Liver (tissue), 9 donors: ENCODE results near the gene OR56B4. TPM values are rescaled to one million over a fixed set of nuclear protein-coding genes. Genes with fewer than 3 reads are reported as not detected.

Experiments
- DNase-seq: peaks from one replicate; pipeline ENCODE4 v3.0.0-alpha.2; 2017; ENCODE audit warnings: low spot score
- H3K27ac ChIP-seq, 2 donors: one replicate each; pipeline ENCODE4 v1.7.0; 2013; ENCODE audit warnings: inconsistent platforms in 2 of 2, low read length in 2 of 2, control low read depth in 1 of 2, low read depth in 1 of 2, mild to moderate bottlenecking in 1 of 2
- H3K27me3 ChIP-seq, 4 donors: one replicate each; pipeline versions ENCODE4 v1.6.1 to v1.7.0; 2013; ENCODE audit warnings: low read length in 3 of 4, inconsistent platforms in 1 of 4, mild to moderate bottlenecking in 1 of 4, moderate library complexity in 1 of 4; ENCODE audit not compliant: control insufficient read depth in 4 of 4, insufficient read depth in 4 of 4
- H3K36me3 ChIP-seq, 4 donors: one replicate each; pipeline versions ENCODE4 v1.6.1 to v1.7.0; 2013; ENCODE audit warnings: low read length in 3 of 4, mild to moderate bottlenecking in 3 of 4, low read depth in 1 of 4, moderate library complexity in 1 of 4; ENCODE audit not compliant: control insufficient read depth in 4 of 4, insufficient read depth in 3 of 4
- H3K4me1 ChIP-seq, 4 donors: one replicate each; pipeline versions ENCODE4 v1.6.1 to v1.7.0; 2013; ENCODE audit warnings: low read length in 3 of 4, mild to moderate bottlenecking in 3 of 4, moderate library complexity in 1 of 4; ENCODE audit not compliant: control insufficient read depth in 4 of 4, insufficient read depth in 4 of 4
- H3K4me3 ChIP-seq, 3 donors: one replicate each; pipeline versions ENCODE4 v1.6.1 to v1.7.0; 2013; ENCODE audit warnings: low read length in 3 of 3, control low read depth in 1 of 3, low read depth in 1 of 3, mild to moderate bottlenecking in 1 of 3
- H3K9ac ChIP-seq, 2 donors: one replicate each; pipeline ENCODE4 v1.7.0; 2013; ENCODE audit warnings: low read length in 2 of 2, mild to moderate bottlenecking in 2 of 2, moderate library complexity in 2 of 2, control low read depth in 1 of 2, low read depth in 1 of 2
- H3K9me3 ChIP-seq, 4 donors: one replicate each; pipeline versions ENCODE4 v1.6.1 to v1.7.0; 2013; ENCODE audit warnings: low read length in 3 of 4; ENCODE audit not compliant: control insufficient read depth in 4 of 4
- EGR1 ChIP-seq, 2 donors: IDR thresholded peaks; 2 replicates each; pipeline ENCODE4 v1.6.1; 2016 to 2018; ENCODE audit warnings: antibody characterized with exemption in 2 of 2, low read depth in 2 of 2
- FOXA1 ChIP-seq: IDR thresholded peaks from 2 replicates; pipeline ENCODE4 v1.6.1; 2016; ENCODE audit warnings: antibody characterized with exemption
- FOXA2 ChIP-seq: IDR thresholded peaks from 2 replicates; pipeline ENCODE4 v1.6.1; 2016; ENCODE audit warnings: antibody characterized with exemption
- GABPA ChIP-seq, 2 donors: IDR thresholded peaks in 1 of 2; conservative IDR thresholded peaks in 1 of 2; 2 replicates each; pipeline ENCODE4 v1.6.1; 2016; ENCODE audit warnings: antibody characterized with exemption in 2 of 2, mild to moderate bottlenecking in 1 of 2, moderate library complexity in 1 of 2
- HNF4A ChIP-seq, 2 donors: conservative IDR thresholded peaks; 2 replicates each; pipeline ENCODE4 v1.6.1; 2016; ENCODE audit warnings: antibody characterized with exemption in 2 of 2, mild to moderate bottlenecking in 2 of 2
- HNF4G ChIP-seq: IDR thresholded peaks from 2 replicates; pipeline ENCODE4 v1.6.1; 2016; ENCODE audit warnings: antibody characterized with exemption
- JUND ChIP-seq, 2 donors: IDR thresholded peaks; 2 replicates each; pipeline ENCODE4 v1.6.1; 2016; ENCODE audit warnings: antibody characterized with exemption in 2 of 2
- NR2F2 ChIP-seq: IDR thresholded peaks from 2 replicates; pipeline ENCODE4 v1.6.1; 2016; ENCODE audit warnings: antibody characterized with exemption
- RXRA ChIP-seq, 2 donors: IDR thresholded peaks; 2 replicates each; pipeline ENCODE4 v1.6.1; 2017 to 2018; ENCODE audit warnings: antibody characterized with exemption in 2 of 2, mild to moderate bottlenecking in 1 of 2
- SP1 ChIP-seq: IDR thresholded peaks from 2 replicates; pipeline ENCODE4 v1.6.1; 2018; ENCODE audit warnings: antibody characterized with exemption, mild to moderate bottlenecking
- TAF1 ChIP-seq: conservative IDR thresholded peaks from 2 replicates; pipeline ENCODE4 v1.6.1; 2016; ENCODE audit warnings: antibody characterized with exemption, mild to moderate bottlenecking
- YY1 ChIP-seq: IDR thresholded peaks from 2 replicates; pipeline ENCODE4 v1.6.1; 2016; ENCODE audit warnings: antibody characterized with exemption, mild to moderate bottlenecking
- whole genome bisulfite sequencing: extraction: QIAGEN DNeasy Blood & Tissue Kit; methylation state at CpG from one replicate; pipeline ENCODE4 v1.1.7; 2013; 5-methylcytosine and 5-hydroxymethylcytosine counted together
- polyA plus RNA-seq, 2 donors: library from polyadenylated mRNA; stranded (reverse) in 1 of 2; unstranded in 1 of 2; fragments of 200-250 nt in 1 of 2; fragments of >200 nt in 1 of 2; fragmentation: Nextera tagmentation in 1 of 2; extraction: Ambion mirVana in 1 of 2; gene quantifications; one replicate each; pipeline versions ENCODE4 v1.2.1 to v1.2.3, GENCODE V29; 2013 to 2015
- total RNA-seq, 2 donors: library from RNA; depleted of rRNA; stranded (reverse); fragments of >200 nt; gene quantifications; one replicate each; pipeline ENCODE4 v1.2.3, GENCODE V29; 2014
- TF ChIP-seq, protein P1 (sequence below): IDR thresholded peaks from 2 replicates; pipeline ENCODE4 v1.6.1; 2016; ENCODE audit warnings: antibody characterized with exemption, mild to moderate bottlenecking
- TF ChIP-seq, protein P2 (sequence below): IDR thresholded peaks from 2 replicates; pipeline ENCODE4 v1.6.1; 2016; ENCODE audit warnings: antibody characterized with exemption
- TF ChIP-seq, protein P3 (sequence below): IDR thresholded peaks from 2 replicates; pipeline ENCODE4 v1.6.1; 2016; ENCODE audit warnings: antibody characterized with exemption
- TF ChIP-seq, protein P4 (sequence below): fragments of 150-350 bp; IDR thresholded peaks from 2 replicates; pipeline ENCODE4 v1.5.1; 2017; ENCODE audit warnings: improper control_type of control experiment, low read depth, low read length; ENCODE audit not compliant: missing input control
- TF ChIP-seq, protein P5 (sequence below): IDR thresholded peaks from 2 replicates; pipeline ENCODE4 v1.6.1; 2016; ENCODE audit warnings: antibody characterized with exemption
- donor health status: healthy.
- donor health status: healthy.
- donor health status: healthy.
- donor health status: healthy.
- donor health status: healthy.

The OR56B4 gene
- total and polyA plus RNA-seq, 4 donors = not detected

DNA sequence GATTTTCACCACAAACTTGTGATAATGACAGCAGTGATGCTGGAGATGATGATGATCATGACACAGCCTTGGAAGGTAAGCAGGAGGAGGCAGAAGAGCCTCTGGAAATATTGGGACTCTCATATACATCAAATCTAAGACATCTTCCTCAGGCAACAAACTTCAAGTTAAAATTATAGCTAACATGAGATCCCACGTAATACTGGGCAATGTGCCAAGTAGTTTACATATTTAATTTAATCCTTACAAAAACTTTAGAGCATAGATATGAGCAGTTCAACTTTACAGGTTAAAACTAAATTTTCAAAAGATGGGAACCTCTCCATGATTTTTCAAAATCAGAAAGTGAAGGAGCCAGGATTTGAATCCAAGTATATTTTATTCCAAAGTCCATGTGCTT lies 43.6 kb downstream of the OR56B4 start:
- no peaks in the 10 kb centered on the region for H3K36me3 ChIP-seq
- no peaks in the 10 kb centered on the region for H3K9me3 ChIP-seq
- no peak for TF ChIP-seq GABPA (IDR thresholded peaks at IDR 0.05 in 1 of 2, conservative IDR thresholded peaks at IDR 0.05 in 1 of 2)
- no peak for TF ChIP-seq HNF4A (conservative IDR thresholded peaks at IDR 0.05)
- TF ChIP-seq, protein P1, sequence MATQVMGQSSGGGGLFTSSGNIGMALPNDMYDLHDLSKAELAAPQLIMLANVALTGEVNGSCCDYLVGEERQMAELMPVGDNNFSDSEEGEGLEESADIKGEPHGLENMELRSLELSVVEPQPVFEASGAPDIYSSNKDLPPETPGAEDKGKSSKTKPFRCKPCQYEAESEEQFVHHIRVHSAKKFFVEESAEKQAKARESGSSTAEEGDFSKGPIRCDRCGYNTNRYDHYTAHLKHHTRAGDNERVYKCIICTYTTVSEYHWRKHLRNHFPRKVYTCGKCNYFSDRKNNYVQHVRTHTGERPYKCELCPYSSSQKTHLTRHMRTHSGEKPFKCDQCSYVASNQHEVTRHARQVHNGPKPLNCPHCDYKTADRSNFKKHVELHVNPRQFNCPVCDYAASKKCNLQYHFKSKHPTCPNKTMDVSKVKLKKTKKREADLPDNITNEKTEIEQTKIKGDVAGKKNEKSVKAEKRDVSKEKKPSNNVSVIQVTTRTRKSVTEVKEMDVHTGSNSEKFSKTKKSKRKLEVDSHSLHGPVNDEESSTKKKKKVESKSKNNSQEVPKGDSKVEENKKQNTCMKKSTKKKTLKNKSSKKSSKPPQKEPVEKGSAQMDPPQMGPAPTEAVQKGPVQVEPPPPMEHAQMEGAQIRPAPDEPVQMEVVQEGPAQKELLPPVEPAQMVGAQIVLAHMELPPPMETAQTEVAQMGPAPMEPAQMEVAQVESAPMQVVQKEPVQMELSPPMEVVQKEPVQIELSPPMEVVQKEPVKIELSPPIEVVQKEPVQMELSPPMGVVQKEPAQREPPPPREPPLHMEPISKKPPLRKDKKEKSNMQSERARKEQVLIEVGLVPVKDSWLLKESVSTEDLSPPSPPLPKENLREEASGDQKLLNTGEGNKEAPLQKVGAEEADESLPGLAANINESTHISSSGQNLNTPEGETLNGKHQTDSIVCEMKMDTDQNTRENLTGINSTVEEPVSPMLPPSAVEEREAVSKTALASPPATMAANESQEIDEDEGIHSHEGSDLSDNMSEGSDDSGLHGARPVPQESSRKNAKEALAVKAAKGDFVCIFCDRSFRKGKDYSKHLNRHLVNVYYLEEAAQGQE = no peak
- no peak for TF ChIP-seq RXRA (IDR thresholded peaks at IDR 0.05)
- TF ChIP-seq SP1 = no peak
- no peak for TF ChIP-seq JUND (IDR thresholded peaks at IDR 0.05)
- TF ChIP-seq, protein P2, sequence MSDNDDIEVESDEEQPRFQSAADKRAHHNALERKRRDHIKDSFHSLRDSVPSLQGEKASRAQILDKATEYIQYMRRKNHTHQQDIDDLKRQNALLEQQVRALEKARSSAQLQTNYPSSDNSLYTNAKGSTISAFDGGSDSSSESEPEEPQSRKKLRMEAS = no peak
- no peak for TF ChIP-seq NR2F2
- TF ChIP-seq FOXA2 = no peak
- no peak for TF ChIP-seq YY1
- TF ChIP-seq, protein P3, sequence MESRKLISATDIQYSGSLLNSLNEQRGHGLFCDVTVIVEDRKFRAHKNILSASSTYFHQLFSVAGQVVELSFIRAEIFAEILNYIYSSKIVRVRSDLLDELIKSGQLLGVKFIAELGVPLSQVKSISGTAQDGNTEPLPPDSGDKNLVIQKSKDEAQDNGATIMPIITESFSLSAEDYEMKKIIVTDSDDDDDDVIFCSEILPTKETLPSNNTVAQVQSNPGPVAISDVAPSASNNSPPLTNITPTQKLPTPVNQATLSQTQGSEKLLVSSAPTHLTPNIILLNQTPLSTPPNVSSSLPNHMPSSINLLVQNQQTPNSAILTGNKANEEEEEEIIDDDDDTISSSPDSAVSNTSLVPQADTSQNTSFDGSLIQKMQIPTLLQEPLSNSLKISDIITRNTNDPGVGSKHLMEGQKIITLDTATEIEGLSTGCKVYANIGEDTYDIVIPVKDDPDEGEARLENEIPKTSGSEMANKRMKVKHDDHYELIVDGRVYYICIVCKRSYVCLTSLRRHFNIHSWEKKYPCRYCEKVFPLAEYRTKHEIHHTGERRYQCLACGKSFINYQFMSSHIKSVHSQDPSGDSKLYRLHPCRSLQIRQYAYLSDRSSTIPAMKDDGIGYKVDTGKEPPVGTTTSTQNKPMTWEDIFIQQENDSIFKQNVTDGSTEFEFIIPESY = no peak
- TF ChIP-seq EGR1 (IDR thresholded peaks at IDR 0.05; ENCODE audit: low read depth in 2 of 2) = no peak
- TF ChIP-seq HNF4G = no peak
- TF ChIP-seq FOXA1 = no peak
- TF ChIP-seq TAF1 = no peak
- TF ChIP-seq, protein P4, sequence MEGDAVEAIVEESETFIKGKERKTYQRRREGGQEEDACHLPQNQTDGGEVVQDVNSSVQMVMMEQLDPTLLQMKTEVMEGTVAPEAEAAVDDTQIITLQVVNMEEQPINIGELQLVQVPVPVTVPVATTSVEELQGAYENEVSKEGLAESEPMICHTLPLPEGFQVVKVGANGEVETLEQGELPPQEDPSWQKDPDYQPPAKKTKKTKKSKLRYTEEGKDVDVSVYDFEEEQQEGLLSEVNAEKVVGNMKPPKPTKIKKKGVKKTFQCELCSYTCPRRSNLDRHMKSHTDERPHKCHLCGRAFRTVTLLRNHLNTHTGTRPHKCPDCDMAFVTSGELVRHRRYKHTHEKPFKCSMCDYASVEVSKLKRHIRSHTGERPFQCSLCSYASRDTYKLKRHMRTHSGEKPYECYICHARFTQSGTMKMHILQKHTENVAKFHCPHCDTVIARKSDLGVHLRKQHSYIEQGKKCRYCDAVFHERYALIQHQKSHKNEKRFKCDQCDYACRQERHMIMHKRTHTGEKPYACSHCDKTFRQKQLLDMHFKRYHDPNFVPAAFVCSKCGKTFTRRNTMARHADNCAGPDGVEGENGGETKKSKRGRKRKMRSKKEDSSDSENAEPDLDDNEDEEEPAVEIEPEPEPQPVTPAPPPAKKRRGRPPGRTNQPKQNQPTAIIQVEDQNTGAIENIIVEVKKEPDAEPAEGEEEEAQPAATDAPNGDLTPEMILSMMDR = no peak
- TF ChIP-seq, protein P5, sequence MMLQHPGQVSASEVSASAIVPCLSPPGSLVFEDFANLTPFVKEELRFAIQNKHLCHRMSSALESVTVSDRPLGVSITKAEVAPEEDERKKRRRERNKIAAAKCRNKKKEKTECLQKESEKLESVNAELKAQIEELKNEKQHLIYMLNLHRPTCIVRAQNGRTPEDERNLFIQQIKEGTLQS = no peak
- H3K4me1 ChIP-seq = no peaks in the 10 kb centered on the region
- H3K27ac ChIP-seq = no peak overlapping the region
- H3K27me3 ChIP-seq = no peaks in the 10 kb centered on the region
- no peak overlapping the region for H3K9ac ChIP-seq
- H3K4me3 ChIP-seq = no peak overlapping the region
- no peak for DNase-seq
- WGBS = 60% methylated on average over 1 of the region's 1 CpG

DNA sequence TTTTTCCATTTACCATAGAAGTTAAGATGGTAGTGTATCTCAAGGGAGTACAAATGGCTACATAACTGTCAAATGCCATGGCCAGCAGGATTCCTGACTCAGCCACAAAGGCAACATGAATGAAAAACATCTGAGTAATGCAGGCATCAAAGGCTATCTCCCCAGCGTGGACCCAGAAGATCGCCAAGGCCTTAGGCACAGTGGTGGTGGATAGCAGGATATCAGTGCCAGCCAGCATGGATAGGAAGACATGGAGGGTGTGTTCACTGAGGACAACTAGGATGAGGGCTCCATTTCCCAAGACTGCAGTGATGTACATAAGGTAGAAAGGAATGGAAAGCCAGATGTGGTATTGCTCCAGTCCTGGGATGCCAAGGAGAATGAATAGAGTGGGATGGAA lies 44.6 kb downstream of the OR56B4 start:
- Histone ChIP-seq H3K27me3 (no peaks in the 10 kb centered on the region), H3K27ac (no peak overlapping the region), H3K36me3 (no peaks in the 10 kb centered on the region), H3K9ac (no peak overlapping the region), H3K4me3 (no peak overlapping the region), H3K4me1 (no peaks in the 10 kb centered on the region), H3K9me3 (peaks cover 0 to 5% (median 1%) of the 10 kb centered on the region in 4 donors)
- no peak for DNase-seq
- WGBS = 91% methylated on average over 2 of the region's 2 CpGs
- no peak for TF ChIP-seq JUND (IDR thresholded peaks at IDR 0.05)
- no peak for TF ChIP-seq GABPA (IDR thresholded peaks at IDR 0.05 in 1 of 2, conservative IDR thresholded peaks at IDR 0.05 in 1 of 2)
- TF ChIP-seq, protein P4 = no peak
- TF ChIP-seq TAF1 = no peak
- TF ChIP-seq, protein P1 = no peak
- TF ChIP-seq, protein P5 = no peak
- no peak for TF ChIP-seq HNF4G
- no peak for TF ChIP-seq HNF4A (conservative IDR thresholded peaks at IDR 0.05)
- no peak for TF ChIP-seq FOXA1
